Erythroblast (primary cell): ENCODE measurements around the gene IFNK.

Source experiments
- GATA1 ChIP-seq: IDR thresholded peaks from 2 replicates; pipeline ENCODE4 v1.6.1; 2011; ENCODE audit warnings: low read depth, mild to moderate bottlenecking, control low read depth, low read length, moderate library complexity
- POLR2A ChIP-seq: IDR thresholded peaks from 2 replicates; pipeline ENCODE4 v1.6.1; 2011; ENCODE audit warnings: mild to moderate bottlenecking, low read length

- no peak for TF ChIP-seq POLR2A
- no peak for TF ChIP-seq GATA1
These were observed 49.0 kb downstream of the IFNK start, which contains the start of gene C9orf72 for GRCh38 chr9:27572918-27573633.
